ENCODE results near the gene ZNF662. TPM values are rescaled to one million over a fixed set of nuclear protein-coding genes. Genes with fewer than 3 reads are reported as not detected.

The ZNF662 gene
- total RNA-seq, 3 donors from 2014 or later (not counting 1 experiment from before 2014, with no cell fraction given) = 1.2 to 2.7 (median 1.7) TPM

DNA sequence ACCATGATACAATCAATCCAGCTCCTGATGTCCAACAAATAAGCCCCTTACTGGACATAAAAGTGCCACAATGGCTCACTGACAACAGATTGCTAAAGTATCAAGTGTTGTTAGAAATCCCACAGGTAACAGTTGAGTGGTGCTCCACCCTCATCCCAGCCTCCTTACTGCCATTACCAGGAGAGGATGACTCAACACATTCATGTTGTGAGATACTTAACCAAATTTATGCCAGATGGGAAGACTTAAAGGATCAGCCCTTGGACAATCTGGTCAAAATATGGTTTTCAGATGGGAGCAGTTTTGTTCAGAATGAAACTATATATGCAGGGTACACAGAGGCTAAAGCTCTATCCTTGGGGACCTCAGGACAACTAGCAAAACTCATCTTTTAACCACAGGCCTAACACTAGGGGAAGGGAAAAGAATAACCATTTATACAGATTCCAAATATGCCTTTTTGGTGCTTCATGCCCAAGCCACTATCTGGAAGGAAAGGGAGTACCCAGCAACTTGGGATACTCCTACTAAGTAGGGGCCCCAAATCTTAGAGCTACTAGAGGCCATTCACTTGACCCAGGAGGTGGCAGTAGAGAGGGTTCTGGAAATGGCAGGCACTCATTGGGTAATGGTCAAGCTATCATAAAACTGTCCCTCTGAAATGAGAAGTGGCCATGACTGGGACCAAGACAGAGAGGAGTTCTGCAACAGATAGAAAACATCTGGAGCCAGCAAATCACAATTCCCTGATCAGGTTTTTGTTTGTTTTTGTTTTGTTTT lies 6.9 kb upstream of the ZNF662 start:
- Mint-ChIP-seq H3K9me3 (peaks cover under 1 to 5% of the 10 kb centered on the region in 2 donors), H3K4me1 (no peaks in the 10 kb centered on the region), H3K27ac (no peak overlapping the region), H3K36me3 (peaks cover 6% of the 10 kb centered on the region), H3K4me3 (no peak overlapping the region), H3K27me3 (ENCODE audit: low read depth in 2 of 2) (peaks cover 17 to 21% of the 10 kb centered on the region in 2 donors)
- ATAC-seq (no peak), DNase-seq (no peak)
- Histone ChIP-seq H3K4me1 (ENCODE audit: control insufficient read depth, insufficient read depth, low read length) (no peaks in the 10 kb centered on the region), H3K27ac (ENCODE audit: low read length) (no peak overlapping the region), H3K4me3 (ENCODE audit: low read length) (no peak overlapping the region), H3K27me3 (ENCODE audit: control insufficient read depth, insufficient read depth, low read length) (peaks cover 3% of the 10 kb centered on the region), H3K9me3 (ENCODE audit: control insufficient read depth, insufficient read depth, low read length) (no peaks in the 10 kb centered on the region), H3K36me3 (ENCODE audit: control insufficient read depth, insufficient read depth, low read length) (no peaks in the 10 kb centered on the region)
- TF ChIP-seq, protein P1, sequence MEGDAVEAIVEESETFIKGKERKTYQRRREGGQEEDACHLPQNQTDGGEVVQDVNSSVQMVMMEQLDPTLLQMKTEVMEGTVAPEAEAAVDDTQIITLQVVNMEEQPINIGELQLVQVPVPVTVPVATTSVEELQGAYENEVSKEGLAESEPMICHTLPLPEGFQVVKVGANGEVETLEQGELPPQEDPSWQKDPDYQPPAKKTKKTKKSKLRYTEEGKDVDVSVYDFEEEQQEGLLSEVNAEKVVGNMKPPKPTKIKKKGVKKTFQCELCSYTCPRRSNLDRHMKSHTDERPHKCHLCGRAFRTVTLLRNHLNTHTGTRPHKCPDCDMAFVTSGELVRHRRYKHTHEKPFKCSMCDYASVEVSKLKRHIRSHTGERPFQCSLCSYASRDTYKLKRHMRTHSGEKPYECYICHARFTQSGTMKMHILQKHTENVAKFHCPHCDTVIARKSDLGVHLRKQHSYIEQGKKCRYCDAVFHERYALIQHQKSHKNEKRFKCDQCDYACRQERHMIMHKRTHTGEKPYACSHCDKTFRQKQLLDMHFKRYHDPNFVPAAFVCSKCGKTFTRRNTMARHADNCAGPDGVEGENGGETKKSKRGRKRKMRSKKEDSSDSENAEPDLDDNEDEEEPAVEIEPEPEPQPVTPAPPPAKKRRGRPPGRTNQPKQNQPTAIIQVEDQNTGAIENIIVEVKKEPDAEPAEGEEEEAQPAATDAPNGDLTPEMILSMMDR (IDR thresholded peaks at IDR 0.05) = no peak
- intact Hi-C loops (cut with micrococcal nuclease) = no loop called here

DNA sequence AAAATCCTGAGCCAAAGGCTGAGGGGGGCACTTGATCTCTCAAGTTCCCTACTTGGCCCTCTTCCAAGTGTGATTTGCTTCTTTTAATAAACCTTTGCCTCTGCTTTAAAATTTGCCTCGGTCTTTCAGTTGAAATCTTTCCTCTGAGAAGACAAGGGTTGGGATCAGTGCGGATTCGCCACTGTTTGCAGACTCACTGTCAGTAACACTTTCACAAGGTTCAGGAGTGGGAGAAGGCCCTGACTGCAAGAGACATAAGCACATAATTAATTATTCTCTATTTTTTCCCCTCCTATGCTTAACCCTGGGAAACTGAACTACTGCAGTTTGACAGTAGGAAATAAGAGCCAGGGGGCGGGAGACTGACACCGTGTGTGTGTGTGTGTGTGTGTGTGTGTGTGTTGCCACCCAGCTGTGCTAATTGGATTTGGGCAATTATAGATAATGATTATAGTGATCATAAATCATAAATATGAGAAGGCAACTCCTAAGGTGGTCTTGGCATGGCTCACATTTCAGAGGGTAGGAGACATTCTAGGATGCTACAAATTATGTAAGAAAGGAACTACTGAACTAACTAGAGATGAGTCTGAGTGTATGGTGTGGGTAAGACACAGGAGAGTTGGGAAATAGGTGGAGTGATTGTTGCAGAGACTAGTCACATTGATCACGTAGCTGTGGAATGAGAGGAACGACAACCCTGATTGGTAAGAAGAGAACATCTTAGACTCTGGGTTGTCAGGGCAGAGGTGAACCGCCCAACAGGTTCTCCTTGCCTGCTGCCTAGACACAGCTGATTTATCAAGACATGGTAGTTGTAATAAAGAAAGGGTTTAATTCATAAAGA lies 5.5 kb upstream of the ZNF662 start:
- peaks cover 1% of the 10 kb centered on the region for H3K4me1 ChIP-seq (ENCODE audit: control insufficient read depth, insufficient read depth, low read length)
- H3K36me3 ChIP-seq (ENCODE audit: control insufficient read depth, insufficient read depth, low read length) = no peaks in the 10 kb centered on the region
- Mint-ChIP-seq H3K4me1 (peaks cover 0 to under 1% of the 10 kb centered on the region in 2 donors), H3K27ac (no peak overlapping the region), H3K36me3 (peaks cover 17% of the 10 kb centered on the region), H3K27me3 (ENCODE audit: low read depth in 2 of 2) (peaks cover 22 to 30% of the 10 kb centered on the region in 2 donors), H3K9me3 (peaks cover 7 to 12% of the 10 kb centered on the region in 2 donors), H3K4me3 (no peak overlapping the region)
- 85% methylated on average over 8 of the region's 8 CpGs for WGBS (ENCODE audit: insufficient coverage)
- TF ChIP-seq, protein P1 (IDR thresholded peaks at IDR 0.05) = no peak
- intact Hi-C loops (cut with micrococcal nuclease) = no loop called here
- H3K27me3 ChIP-seq (ENCODE audit: control insufficient read depth, insufficient read depth, low read length) = peaks cover 12% of the 10 kb centered on the region
- H3K4me3 ChIP-seq (ENCODE audit: low read length) = no peak overlapping the region
- no peaks in the 10 kb centered on the region for H3K9me3 ChIP-seq (ENCODE audit: control insufficient read depth, insufficient read depth, low read length)
- DNase-seq = no peak
- no peak for ATAC-seq
- no peak overlapping the region for H3K27ac ChIP-seq (ENCODE audit: low read length)

DNA sequence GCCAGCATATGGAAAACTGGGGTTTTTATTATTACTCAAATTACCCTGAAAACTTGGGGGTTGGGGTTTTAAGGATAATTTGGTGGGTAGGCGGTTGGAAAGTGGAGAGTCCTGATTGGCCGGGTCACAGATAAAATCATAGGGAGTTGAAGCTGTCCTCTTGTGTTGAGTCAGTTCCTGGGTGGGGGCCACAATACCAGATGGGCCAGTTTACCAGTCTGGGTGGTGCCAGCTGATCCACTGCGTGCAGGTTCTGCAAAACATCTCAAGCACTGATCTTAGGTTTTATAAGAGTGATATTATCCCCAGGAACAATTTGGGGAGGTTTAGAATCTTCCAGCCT lies 4.9 kb upstream of the ZNF662 start:
- no peak for ATAC-seq
- H3K27me3 Mint-ChIP-seq (ENCODE audit: low read depth in 2 of 2) = peaks cover 27 to 32% of the 10 kb centered on the region in 2 donors
- TF ChIP-seq, protein P1 (IDR thresholded peaks at IDR 0.05) = no peak

More for the DNA sequence above, 4.9 kb upstream of the ZNF662 start:
- H3K4me3 Mint-ChIP-seq = no peak overlapping the region
- no peak overlapping the region for H3K27ac ChIP-seq (ENCODE audit: low read length)
- no peak overlapping the region for H3K4me3 ChIP-seq (ENCODE audit: low read length)
- intact Hi-C loops (cut with micrococcal nuclease) = no loop called here
- WGBS (ENCODE audit: insufficient coverage) = 65% methylated on average over 3 of the region's 3 CpGs
- H3K4me1 Mint-ChIP-seq = peaks cover 5 to 6% of the 10 kb centered on the region in 2 donors
- H3K36me3 Mint-ChIP-seq = peaks cover 17% of the 10 kb centered on the region
- peaks cover 7% of the 10 kb centered on the region for H3K4me1 ChIP-seq (ENCODE audit: control insufficient read depth, insufficient read depth, low read length)
- H3K9me3 Mint-ChIP-seq = peaks cover 7 to 12% of the 10 kb centered on the region in 2 donors
- H3K27ac Mint-ChIP-seq = no peak overlapping the region
- no peak for DNase-seq
- H3K27me3 ChIP-seq (ENCODE audit: control insufficient read depth, insufficient read depth, low read length) = peaks cover 15% of the 10 kb centered on the region
- no peaks in the 10 kb centered on the region for H3K9me3 ChIP-seq (ENCODE audit: control insufficient read depth, insufficient read depth, low read length)
- no peaks in the 10 kb centered on the region for H3K36me3 ChIP-seq (ENCODE audit: control insufficient read depth, insufficient read depth, low read length)
